ENCODE results near the gene ARF5. TPM values are rescaled to one million over a fixed set of nuclear protein-coding genes. Genes with fewer than 3 reads are reported as not detected.

Gene ARF5
- total and polyA plus RNA-seq, 2 of the 8 experiments (the other 6 are each of a cell fraction or from before 2014, with no cell fraction given) = 154 to 579 TPM

DNA sequence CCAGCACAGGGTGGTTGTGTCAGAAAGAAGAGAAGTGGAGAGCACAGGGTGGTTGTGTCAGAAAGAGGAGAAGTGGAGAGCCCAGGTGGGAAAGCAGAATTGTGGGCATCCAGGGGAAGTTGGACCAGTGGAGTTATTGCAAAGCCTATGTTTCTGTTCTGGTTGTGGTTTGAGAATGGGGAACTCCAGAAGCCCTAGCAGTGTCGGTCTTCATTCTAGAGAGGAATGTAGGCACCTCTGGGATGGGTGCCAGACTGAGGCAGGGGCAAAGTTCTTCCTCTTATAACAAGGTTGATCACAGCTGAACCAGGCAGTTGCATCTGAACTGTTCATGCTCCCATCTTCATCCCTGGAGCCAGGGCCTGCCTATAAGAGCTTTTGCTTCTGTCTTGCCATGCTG is 6.3 kb downstream of the ARF5 start:
- DNase-seq (ENCODE audit: low read depth in 1 of 2, low spot score in 2 of 2) = no peak
- Histone ChIP-seq H4K8ac (ENCODE audit: extremely low read depth, insufficient read depth, low read length) (no peak overlapping the region), H3K56ac (replicated peaks; ENCODE audit: insufficient read length, low read depth, low read length) (no peak overlapping the region), H2BK5ac (ENCODE audit: low read depth, low read length) (no peak overlapping the region), H2BK15ac (ENCODE audit: low read length) (no peak overlapping the region), H3K4ac (replicated peaks; ENCODE audit: insufficient read length, low read depth, low read length) (no peak overlapping the region), H3K9me3 (ENCODE audit: insufficient read depth in 2 of 2, low read depth in 1 of 2, low read length in 1 of 2) (no peaks in the 10 kb centered on the region), H3K4me1 (replicated peaks in 1 of 4; ENCODE audit: control insufficient read depth in 3 of 4, insufficient read depth in 4 of 4, low read length in 3 of 4) (no peaks in the 10 kb centered on the region), H3K79me1 (ENCODE audit: low read depth, low read length) (no peaks in the 10 kb centered on the region), H2AK5ac (ENCODE audit: low read depth, low read length) (no peak overlapping the region), H3K9ac (replicated peaks in 1 of 4; ENCODE audit: extremely low read depth in 1 of 4, low read depth in 3 of 4, low read length in 3 of 4) (no peak overlapping the region), H3K23me2 (ENCODE audit: low read depth, low read length) (no peaks in the 10 kb centered on the region), H3K4me3 (ENCODE audit: extremely low read depth in 1 of 4, insufficient read depth in 2 of 4, low read depth in 3 of 4, low read length in 4 of 4) (no peak overlapping the region), H2BK20ac (ENCODE audit: low read length) (no peak overlapping the region), H3K79me2 (ENCODE audit: control insufficient read depth in 1 of 2, insufficient read depth in 2 of 2, low read length in 2 of 2) (no peaks in the 10 kb centered on the region), H4K91ac (replicated peaks; ENCODE audit: insufficient read length, low read length) (no peak overlapping the region), H3K36me3 (ENCODE audit: control insufficient read depth in 2 of 4, insufficient read depth in 4 of 4, low read length in 3 of 4) (peaks cover 5 to 15% (median 13%) of the 10 kb centered on the region in 4 experiments), H2BK12ac (ENCODE audit: low read depth, low read length) (no peak overlapping the region), H2BK120ac (replicated peaks; ENCODE audit: low read depth, low read length) (no peak overlapping the region), H3K14ac (ENCODE audit: insufficient read length) (no peak overlapping the region), H3K23ac (ENCODE audit: insufficient read length) (no peak overlapping the region), H3K4me2 (ENCODE audit: insufficient read depth in 1 of 2, low read depth in 2 of 2, low read length in 2 of 2) (no peak overlapping the region), H4K5ac (ENCODE audit: insufficient read length, low read depth, low read length) (no peak overlapping the region), H3K27me3 (replicated peaks in 1 of 4; ENCODE audit: control insufficient read depth in 3 of 4, extremely low read depth in 1 of 4, insufficient read depth in 3 of 4, low read length in 3 of 4) (no peaks in the 10 kb centered on the region; a peak in 2 of 7 replicates), H2AFZ (ENCODE audit: low read length) (no peak overlapping the region), H4K20me1 (replicated peaks in 1 of 2; ENCODE audit: control insufficient read depth in 1 of 2, insufficient read depth in 2 of 2, low read length in 2 of 2) (peaks cover 0 to 3% of the 10 kb centered on the region in 2 experiments), H3K18ac (ENCODE audit: extremely low read depth, low read length) (no peak overlapping the region), H3K27ac (ENCODE audit: low read depth, low read length) (no peak overlapping the region)
- CTCF ChIA-PET (ENCODE audit: partially characterized antibody) = interaction anchor here (0.9 to 8.1 kb wide), 5 partner anchors 9 to 34 kb away, joined by 3 to 55 read pairs (median 3); partner anchors contain the start of gene GCC1
- POLR2A ChIA-PET (ENCODE audit: partially characterized antibody) = interaction anchor here (1.9 kb wide), 1 partner anchor 26 kb away, joined by 6 read pairs; no protein-coding TSS in a partner anchor
- no peak for FAIRE-seq
- 100% methylated on average over 1 of the region's 1 CpG; no CpG with 5 or more reads in 1 of the 2 experiments for WGBS, 2 experiments (ENCODE audit: extremely low coverage in 1 of 2, insufficient coverage in 1 of 2, insufficient read length in 1 of 2, insufficient replicate concordance in 2 of 2, low coverage in 1 of 2, low lambda C conversion rate in 2 of 2, missing lambda C conversion rate in 1 of 2)
- no peak for TF ChIP-seq TBP (IDR thresholded peaks at IDR 0.05; ENCODE audit: low read depth, low read length)
- no peak for TF ChIP-seq CTBP2 (IDR thresholded peaks at IDR 0.05; ENCODE audit: borderline replicate concordance, insufficient read depth, insufficient read length, low read length)
- no peak for TF ChIP-seq TCF12 (IDR thresholded peaks at IDR 0.05; ENCODE audit: low read depth, low read length)
- TF ChIP-seq JUN (IDR thresholded peaks at IDR 0.05; ENCODE audit: low read depth, low read length) = no peak
- TF ChIP-seq RNF2 (IDR thresholded peaks at IDR 0.05; ENCODE audit: borderline replicate concordance, low read depth, low read length, missing control alignments, poor library complexity, severe bottlenecking) = no peak
- no peak for TF ChIP-seq EZH2 (IDR thresholded peaks at IDR 0.05; ENCODE audit: low read depth, low read length, severe bottlenecking)
- TF ChIP-seq EP300 (IDR thresholded peaks at IDR 0.05; ENCODE audit: borderline replicate concordance in 1 of 2, low read depth in 2 of 2, low read length in 2 of 2) = no peak
- TF ChIP-seq GABPA (IDR thresholded peaks at IDR 0.05; ENCODE audit: borderline replicate concordance, insufficient read depth, low read length) = no peak
- TF ChIP-seq SAP30 (IDR thresholded peaks at IDR 0.05; ENCODE audit: insufficient read depth, insufficient replicate concordance, low read length) = no peak
- TF ChIP-seq, protein P1, sequence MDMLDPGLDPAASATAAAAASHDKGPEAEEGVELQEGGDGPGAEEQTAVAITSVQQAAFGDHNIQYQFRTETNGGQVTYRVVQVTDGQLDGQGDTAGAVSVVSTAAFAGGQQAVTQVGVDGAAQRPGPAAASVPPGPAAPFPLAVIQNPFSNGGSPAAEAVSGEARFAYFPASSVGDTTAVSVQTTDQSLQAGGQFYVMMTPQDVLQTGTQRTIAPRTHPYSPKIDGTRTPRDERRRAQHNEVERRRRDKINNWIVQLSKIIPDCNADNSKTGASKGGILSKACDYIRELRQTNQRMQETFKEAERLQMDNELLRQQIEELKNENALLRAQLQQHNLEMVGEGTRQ (IDR thresholded peaks at IDR 0.05; ENCODE audit: low read length) = no peak
